ENCODE results near the gene TEX28.
"Not testable (repeated sequence)": the region's sequence is repeated elsewhere in the genome, so short reads cannot be mapped to it uniquely, and the experiment has no call there.

The TEX28 gene

GRCh38 chrX:154257282-154257681 lies 37.6 kb downstream of the TEX28 start, which contains the start of gene OPN1MW3:
Gene OPN1MW3, plus strand, starts transcription at chrX:154257582. Its CDS starts 38 bp downstream, at chrX:154257620.
- not testable (repeated sequence) for DNase-seq (ENCODE audit: insufficient read length, low spot score); FAIRE-seq

- DNase-seq (ENCODE audit: insufficient read length, low spot score); FAIRE-seq: not testable (repeated sequence)
Measured at GRCh38 chrX:154248076-154248475, 46.8 kb downstream of the TEX28 start.

GRCh38 chrX:154247377-154248045 lies 47.4 kb downstream of the TEX28 start:
- FAIRE-seq; DNase-seq (ENCODE audit: insufficient read length, low spot score): not testable (repeated sequence)

GRCh38 chrX:154239982-154240503 lies 54.9 kb downstream of the TEX28 start:
- not testable (repeated sequence) for DNase-seq (ENCODE audit: insufficient read length, low spot score); FAIRE-seq

- FAIRE-seq; DNase-seq (ENCODE audit: insufficient read length, low spot score): not testable (repeated sequence)
Measured at GRCh38 chrX:154238939-154239559, 55.9 kb downstream of the TEX28 start.

- FAIRE-seq; DNase-seq (ENCODE audit: insufficient read length, low spot score): not testable (repeated sequence)
Measured at GRCh38 chrX:154233620-154234019, 61.3 kb downstream of the TEX28 start.

- not testable (repeated sequence) for DNase-seq (ENCODE audit: insufficient read length, low spot score)
Measured at GRCh38 chrX:154231443-154231842, 63.5 kb downstream of the TEX28 start.

GRCh38 chrX:154226706-154227105 lies 68.2 kb downstream of the TEX28 start:
- DNase-seq (ENCODE audit: insufficient read length, low spot score); FAIRE-seq: not testable (repeated sequence)

More at GRCh38 chrX:154231443-154231842, 63.5 kb downstream of the TEX28 start:
- not testable (repeated sequence) for FAIRE-seq

GRCh38 chrX:154225292-154225691 lies 69.6 kb downstream of the TEX28 start:
- not testable (repeated sequence) for DNase-seq (ENCODE audit: insufficient read length, low spot score); FAIRE-seq

Data from GM19239 (cell line).